Neural crest cell (in vitro differentiated cells): Measurements from ENCODE around the gene LENG1. TPM values are rescaled to one million over a fixed set of nuclear protein-coding genes. Genes with fewer than 3 reads are reported as not detected.

Source experiments
- DNase-seq: peaks from one replicate; pipeline ENCODE4 v3.0.0; 2021; ENCODE audit warnings: low read depth, mixed read lengths, low spot score
- H3K27ac Mint-ChIP-seq: one replicate; pipeline ENCODE4 v1.8.0; 2021; ENCODE audit warnings: mild to moderate bottlenecking, mixed read lengths; ENCODE audit not compliant: unreplicated experiment
- H3K27me3 Mint-ChIP-seq: 2 replicates; pipeline ENCODE4 v1.8.0; 2021; ENCODE audit warnings: low read depth, mild to moderate bottlenecking, mixed read lengths
- H3K36me3 Mint-ChIP-seq: 2 replicates; pipeline ENCODE4 v1.8.0; 2021; ENCODE audit warnings: low read depth, mild to moderate bottlenecking, mixed read lengths
- H3K4me1 Mint-ChIP-seq: 2 replicates; pipeline ENCODE4 v1.8.0; 2021; ENCODE audit warnings: mixed read lengths
- H3K4me3 Mint-ChIP-seq: one replicate; pipeline ENCODE4 v1.8.0; 2021; ENCODE audit warnings: mild to moderate bottlenecking, mixed read lengths
- H3K9me3 Mint-ChIP-seq: 2 replicates; pipeline ENCODE4 v1.8.0; 2021; ENCODE audit warnings: mixed read lengths
- total RNA-seq: library from RNA; stranded (reverse); gene quantifications from 2 replicates; pipeline ENCODE4 v1.2.1, GENCODE V29; 2021
- TF ChIP-seq, protein P1 (sequence below): fragments of 200-600 bp; sonication (generic); conservative IDR thresholded peaks from 2 replicates; pipeline ENCODE4 v1.5.0; 2021; ENCODE audit warnings: antibody characterized with exemption, mild to moderate bottlenecking

Gene LENG1
- total RNA-seq, 1 donor from 2014 or later = 5.9 TPM

DNA sequence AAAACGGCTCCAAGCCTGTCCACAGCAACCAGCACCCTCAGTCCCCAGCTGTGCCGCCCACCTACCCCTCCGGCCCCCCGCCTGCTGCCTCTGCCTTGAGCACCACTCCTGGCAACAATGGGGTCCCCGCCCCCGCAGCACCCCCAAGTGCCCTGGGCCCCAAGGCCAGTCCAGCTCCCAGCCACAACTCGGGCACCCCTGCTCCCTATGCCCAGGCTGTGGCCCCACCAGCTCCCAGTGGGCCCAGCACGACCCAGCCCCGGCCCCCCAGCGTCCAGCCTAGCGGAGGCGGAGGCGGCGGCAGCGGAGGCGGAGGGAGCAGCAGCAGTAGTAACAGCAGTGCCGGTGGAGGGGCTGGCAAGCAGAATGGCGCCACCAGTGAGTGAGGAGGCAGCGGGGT lies 11.4 kb downstream of the LENG1 start:
- DNase-seq = no peak
- Mint-ChIP-seq H3K4me3 (no peak overlapping the region), H3K27ac (no peak overlapping the region), H3K9me3 (no peaks in the 10 kb centered on the region), H3K27me3 (peaks cover 3% of the 10 kb centered on the region), H3K36me3 (peaks cover 12% of the 10 kb centered on the region), H3K4me1 (no peaks in the 10 kb centered on the region)
- TF ChIP-seq, protein P1, sequence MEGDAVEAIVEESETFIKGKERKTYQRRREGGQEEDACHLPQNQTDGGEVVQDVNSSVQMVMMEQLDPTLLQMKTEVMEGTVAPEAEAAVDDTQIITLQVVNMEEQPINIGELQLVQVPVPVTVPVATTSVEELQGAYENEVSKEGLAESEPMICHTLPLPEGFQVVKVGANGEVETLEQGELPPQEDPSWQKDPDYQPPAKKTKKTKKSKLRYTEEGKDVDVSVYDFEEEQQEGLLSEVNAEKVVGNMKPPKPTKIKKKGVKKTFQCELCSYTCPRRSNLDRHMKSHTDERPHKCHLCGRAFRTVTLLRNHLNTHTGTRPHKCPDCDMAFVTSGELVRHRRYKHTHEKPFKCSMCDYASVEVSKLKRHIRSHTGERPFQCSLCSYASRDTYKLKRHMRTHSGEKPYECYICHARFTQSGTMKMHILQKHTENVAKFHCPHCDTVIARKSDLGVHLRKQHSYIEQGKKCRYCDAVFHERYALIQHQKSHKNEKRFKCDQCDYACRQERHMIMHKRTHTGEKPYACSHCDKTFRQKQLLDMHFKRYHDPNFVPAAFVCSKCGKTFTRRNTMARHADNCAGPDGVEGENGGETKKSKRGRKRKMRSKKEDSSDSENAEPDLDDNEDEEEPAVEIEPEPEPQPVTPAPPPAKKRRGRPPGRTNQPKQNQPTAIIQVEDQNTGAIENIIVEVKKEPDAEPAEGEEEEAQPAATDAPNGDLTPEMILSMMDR = no peak

DNA sequence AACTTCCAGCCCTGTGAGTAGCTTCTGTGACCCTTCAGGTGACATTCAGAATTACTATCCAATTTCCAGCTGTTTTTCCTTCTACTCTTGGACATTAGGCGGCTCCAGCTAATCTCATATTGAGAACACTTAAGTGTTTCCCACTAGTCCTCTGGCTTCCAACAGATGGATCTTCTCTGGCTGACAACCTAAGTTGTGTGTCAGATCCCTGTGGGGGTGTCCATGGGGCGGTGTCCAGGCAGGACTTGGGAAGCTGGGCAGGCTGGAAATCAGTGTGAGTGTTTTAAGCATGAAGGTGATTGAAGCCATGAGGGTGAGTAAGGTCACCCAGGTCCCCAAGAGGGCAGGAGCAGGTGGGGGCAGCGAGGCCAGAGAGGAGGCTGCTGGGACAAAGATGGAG lies 11.8 kb downstream of the LENG1 start:
- Mint-ChIP-seq H3K27me3 (peaks cover 3% of the 10 kb centered on the region), H3K36me3 (peaks cover 12% of the 10 kb centered on the region)

DNA sequence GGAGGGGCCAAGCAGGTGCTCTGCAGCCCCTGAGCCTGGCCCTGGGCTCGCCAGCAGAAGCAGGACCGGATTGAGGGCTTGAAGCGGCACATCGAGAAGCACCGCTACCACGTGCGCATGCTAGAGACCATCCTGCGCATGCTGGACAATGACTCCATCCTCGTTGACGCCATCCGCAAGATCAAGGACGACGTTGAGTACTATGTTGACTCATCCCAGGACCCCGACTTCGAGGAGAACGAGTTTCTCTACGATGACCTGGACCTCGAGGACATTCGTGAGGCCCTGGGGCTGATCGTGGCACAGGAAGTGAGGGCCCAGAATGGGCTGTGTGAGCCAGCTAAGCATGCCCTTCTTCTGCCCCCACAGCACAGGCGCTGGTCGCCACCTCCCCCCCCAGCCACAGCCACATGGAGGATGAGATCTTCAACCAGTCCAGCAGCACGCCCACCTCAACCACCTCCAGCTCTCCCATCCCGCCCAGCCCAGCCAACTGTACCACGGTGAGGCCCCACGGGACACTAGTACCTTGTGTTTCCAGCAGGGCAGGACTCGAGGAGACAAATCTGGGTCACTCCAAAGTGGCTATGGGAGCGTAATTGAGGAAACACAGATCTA lies 13.9 kb downstream of the LENG1 start:
- Mint-ChIP-seq H3K4me1 (peaks cover 6% of the 10 kb centered on the region), H3K36me3 (peaks cover 8% of the 10 kb centered on the region), H3K27me3 (no peaks in the 10 kb centered on the region), H3K4me3 (no peak overlapping the region), H3K27ac (no peak overlapping the region), H3K9me3 (no peaks in the 10 kb centered on the region)
- TF ChIP-seq, protein P1 = no peak
- DNase-seq = no peak

More for the DNA sequence above, 11.8 kb downstream of the LENG1 start:
- Mint-ChIP-seq H3K4me1 (no peaks in the 10 kb centered on the region), H3K4me3 (no peak overlapping the region), H3K9me3 (no peaks in the 10 kb centered on the region), H3K27ac (no peak overlapping the region)
- TF ChIP-seq, protein P1 = no peak
- DNase-seq = no peak

DNA sequence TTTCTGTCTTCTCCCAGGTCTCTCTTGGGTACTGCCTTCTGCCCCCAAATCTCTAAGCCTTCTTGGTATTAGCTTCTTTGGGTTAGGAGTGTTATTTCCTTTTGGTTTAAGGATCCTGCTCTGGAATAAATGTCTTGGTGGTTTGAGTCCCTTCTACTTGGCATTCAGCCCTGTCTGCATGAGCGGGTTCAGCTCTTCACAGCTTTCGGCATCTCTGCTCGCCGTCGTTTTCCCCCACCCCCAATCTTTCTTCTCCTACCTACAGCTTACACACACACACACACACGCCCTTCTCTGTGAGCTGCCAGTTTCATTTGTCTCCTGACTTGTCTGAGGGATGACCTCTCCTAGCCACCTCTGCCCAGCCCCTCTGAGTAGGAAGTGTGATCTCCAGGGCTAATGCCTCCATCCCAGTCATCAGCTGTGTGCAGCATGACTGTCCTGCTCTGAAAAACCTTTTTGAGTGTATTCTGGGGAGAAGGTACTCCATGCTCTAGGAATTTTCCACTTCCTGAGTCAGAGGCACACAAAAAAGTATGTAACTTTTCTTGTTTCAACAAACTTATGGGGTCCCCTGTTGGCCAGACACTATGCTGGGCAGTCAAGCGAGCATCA lies 17.2 kb downstream of the LENG1 start:
- peaks cover 27% of the 10 kb centered on the region for H3K4me1 Mint-ChIP-seq
- no peaks in the 10 kb centered on the region for H3K9me3 Mint-ChIP-seq
- H3K27ac Mint-ChIP-seq = no peak overlapping the region
- H3K4me3 Mint-ChIP-seq = peak overlapping the region; percentile 95
- peaks cover 2% of the 10 kb centered on the region for H3K27me3 Mint-ChIP-seq
- no peak for DNase-seq
- TF ChIP-seq, protein P1 = no peak
- H3K36me3 Mint-ChIP-seq = peaks cover 8% of the 10 kb centered on the region

DNA sequence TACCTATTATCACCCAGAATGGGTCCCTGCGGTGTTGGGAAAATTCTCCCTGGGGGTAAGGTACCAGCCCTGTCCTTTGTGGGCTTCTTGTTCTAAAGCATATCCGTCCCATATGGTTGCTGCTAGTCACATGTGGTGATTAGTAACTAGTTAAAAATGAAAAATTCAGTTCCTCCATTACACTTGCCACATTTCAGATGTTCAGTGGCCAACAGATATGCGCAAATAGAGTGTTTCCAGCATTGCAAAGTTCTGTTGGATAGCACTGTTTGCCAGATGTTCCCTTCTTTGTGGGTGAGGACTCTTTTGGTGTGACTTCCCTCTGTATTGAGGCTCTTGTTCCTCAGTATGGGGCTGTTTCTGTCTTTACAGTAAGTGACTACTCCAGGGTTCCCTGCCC lies 18.2 kb downstream of the LENG1 start:
- DNase-seq = no peak
- Mint-ChIP-seq H3K9me3 (no peaks in the 10 kb centered on the region), H3K4me1 (peaks cover 35% of the 10 kb centered on the region), H3K27me3 (peaks cover 8% of the 10 kb centered on the region), H3K27ac (no peak overlapping the region), H3K4me3 (peak overlapping the region; percentile 95), H3K36me3 (peaks cover 8% of the 10 kb centered on the region)
- TF ChIP-seq, protein P1 = no peak
